Inflammatory macrophage (primary cell): ENCODE results near the gene ZNF263.

Source experiments
- DNase-seq, 2 donors: peaks; one replicate each; pipeline ENCODE4 v3.0.0-alpha.2; 2020 to 2022
- total RNA-seq, 18 experiments: gene quantifications; one replicate each; lab custom pipeline; 2026; ENCODE audit warnings: mixed read lengths in 6 of 18, inconsistent platforms in 2 of 18; lab: John Stamatoyannopoulos, UW

The ZNF263 gene
- total RNA-seq = 5.3 to 22.5 (median 14.0) reads per million in 18 experiments

DNA sequence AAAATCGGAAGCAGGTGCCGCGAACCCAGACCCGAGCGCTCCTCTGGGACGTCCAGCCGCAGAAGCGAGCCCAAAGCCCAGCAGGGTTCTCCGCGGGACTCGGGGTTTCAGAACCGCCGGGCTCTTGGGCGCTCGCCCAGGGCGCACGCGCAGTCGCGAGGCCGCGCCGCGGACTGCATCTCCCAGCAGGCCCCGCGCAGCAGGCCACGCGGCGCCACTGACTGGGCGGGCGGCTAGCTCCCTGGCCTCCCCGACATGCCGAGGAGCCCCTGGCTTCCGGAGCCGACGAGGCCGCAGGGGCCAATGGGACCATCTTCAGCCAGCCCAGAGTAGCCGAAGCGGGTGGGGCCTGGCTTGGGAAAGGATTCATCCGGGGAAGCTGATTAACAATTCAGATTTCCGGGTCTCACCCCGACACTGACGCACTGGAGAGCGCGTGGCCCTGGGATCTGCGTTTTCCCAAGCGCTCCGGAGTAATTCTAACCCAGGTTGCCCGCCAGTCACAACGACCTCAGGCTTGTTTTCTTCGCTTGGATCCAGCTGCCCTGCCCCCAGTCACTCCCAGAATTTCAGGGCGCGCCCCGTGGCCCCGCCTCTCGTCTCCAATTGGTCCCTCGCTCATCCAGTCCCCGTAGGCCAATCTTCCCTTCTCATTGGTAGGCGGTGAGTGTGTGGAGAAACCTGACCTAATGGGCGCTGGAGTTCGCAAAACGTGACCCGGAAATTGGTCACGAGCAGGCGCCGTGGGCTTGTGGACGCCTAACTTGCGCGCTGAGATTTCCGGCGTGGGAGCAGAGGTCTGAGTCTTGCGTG is at the start of gene ZNF263:
Gene ZNF263, plus strand, starts transcription at position 762 of the 813 bp plus-strand sequence. CDS start 328 bp downstream, outside the sequence.
- DNase-seq = peak; percentile 98

DNA sequence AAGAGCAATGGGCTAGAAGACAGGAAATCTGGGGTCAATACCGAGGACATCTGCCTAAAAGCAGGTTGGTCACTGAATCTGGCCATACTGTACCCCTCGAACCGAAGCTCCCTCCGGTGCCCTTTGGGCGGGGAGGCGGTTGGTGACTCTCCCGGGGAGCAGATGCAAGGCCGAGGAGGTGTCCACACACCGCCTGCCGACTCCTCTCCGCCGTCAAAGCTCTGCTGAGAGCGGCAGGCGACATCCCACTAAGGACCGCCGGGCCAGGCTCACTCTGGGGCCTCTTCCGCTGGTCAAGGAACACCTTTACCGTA is 48.8 kb upstream of the ZNF263 start:
- DNase-seq = peak in 1 of 2 donors; percentile 21

DNA sequence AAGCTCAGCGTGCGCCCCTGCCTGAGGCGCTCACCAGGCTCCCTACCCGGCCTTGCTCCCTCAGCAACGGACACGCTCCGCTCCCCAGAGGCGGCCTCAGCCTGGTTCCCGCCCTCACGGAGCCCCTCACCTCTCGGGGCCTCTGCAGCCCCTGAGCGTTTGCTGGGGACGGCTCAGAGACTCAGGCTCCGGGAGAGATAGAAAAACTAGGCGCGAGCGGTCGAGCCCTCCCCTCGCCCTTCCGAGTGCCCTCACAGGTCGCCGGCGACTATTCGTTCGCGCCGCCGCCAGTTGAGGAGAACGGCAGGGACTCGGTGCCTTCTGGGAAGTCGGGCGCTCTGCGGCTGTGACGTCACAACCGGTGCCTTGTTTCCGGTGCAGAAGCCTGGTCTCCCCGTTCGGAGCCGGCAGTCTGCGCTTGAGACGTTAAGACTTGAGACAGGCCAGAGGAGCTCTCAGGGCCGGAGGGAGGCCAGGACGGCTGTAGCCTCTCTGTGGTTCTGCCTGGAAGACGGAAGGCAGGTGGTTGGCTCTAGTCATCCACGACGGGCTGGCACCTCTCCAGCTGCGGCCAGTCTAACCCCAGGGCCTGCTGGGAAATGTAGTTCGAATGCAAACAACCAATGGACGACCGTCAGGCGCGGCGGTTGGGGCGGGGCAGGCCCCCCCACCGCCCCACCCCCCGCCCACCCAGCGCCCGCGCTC is 48.3 kb upstream of the ZNF263 start, which contains the start of gene ZNF200:
Gene ZNF200, minus strand, starts transcription at position 302 of the 705 bp plus-strand sequence. CDS start 1,403 bp downstream, outside the sequence.
- peak; percentile 90 to 97 for DNase-seq

DNA sequence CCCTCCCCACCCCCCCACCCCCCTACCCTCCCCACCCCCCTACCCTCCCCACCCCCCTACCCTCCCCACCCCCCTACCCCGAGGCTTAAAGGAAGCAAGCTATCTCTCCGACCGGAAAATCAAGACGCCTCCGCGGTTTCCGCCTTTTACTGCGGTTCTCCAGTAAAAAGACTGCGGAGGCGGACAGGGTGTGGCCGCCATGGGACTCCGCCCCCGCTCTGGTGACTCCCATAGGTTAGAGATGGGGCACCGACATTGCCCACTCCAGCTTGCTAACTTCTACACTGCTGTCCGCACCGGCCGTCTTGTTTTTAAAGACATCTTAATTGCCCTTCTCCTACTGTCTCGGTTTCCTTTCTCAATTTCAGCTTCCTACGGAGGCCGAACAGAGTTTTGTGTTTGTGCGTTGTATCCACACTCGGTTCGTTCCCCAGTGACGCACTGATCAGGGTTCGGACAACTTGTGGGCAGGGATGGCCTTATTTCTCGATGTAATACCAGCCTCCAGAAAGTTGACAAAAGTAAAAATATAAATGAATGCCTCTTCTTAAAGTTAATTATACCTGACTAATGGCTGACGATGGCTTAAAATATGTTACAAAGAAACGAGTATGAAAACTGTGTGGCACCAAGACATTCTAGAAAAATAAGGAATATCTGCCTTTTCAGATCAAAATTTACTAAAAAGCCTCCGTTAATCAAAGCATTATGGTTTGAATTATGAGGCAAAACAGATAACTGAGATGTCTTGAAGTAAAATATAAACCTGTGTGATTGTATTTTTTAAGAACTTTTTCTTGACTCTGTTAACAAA is 47.2 kb upstream of the ZNF263 start:
- DNase-seq = peak; percentile 81 to 86

DNA sequence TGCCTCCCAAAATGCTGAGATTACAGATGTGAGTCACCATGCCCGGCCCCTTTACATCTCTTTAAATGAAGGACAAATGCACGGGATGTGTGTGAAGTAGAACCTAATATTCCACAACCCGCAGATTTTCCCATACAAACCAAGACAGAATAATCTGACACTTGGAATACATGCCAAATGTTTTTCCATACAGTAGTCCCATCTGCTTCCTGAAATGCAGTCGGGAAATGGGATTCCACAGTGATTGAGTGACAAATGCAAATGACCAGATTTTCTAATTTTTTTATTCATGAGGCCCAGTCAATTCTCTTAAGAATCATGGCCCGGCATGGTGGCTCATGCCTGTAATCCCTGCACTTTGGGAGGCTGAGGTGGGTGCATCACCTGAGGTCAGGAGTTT is 41.5 kb upstream of the ZNF263 start:
- no peak for DNase-seq

DNA sequence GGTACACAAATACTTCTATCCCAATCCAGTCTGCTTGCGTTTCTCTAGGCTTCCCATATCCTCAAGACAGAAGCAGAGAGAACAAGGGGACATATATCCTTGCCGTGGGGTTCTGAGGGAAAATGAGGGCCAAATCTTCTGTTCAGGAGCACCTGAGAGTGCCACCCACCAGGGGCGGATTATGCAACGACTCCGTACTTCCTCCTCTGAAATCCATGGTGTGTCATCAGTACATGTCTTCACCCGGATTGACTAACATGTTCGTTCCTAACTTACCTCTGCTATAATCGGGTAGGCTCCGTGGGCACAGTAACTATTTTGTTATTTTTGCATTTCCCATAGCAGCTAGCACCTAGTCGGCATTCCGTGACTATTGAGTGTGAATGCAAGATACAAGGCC is 40.6 kb upstream of the ZNF263 start:
- DNase-seq = peak; percentile 78 to 87

DNA sequence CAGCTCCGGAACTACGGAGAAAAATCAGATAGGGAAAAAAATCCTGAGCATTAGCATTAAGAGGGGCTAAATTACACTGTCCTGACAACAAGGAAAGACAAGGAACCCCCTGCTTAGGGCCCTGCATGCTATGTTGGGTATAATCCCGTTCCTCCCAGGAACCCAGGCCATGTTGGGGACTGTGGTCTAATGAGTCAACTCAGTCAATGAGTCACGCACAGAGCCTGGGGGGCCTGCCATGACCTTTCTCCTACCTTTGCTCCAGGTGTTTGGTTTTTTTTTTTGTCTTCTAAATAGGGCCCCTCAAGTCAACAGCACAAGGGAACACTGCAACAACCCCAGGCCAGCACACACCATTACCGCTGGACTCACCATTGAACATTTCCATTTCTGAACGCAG is 39.4 kb upstream of the ZNF263 start:
- no peak for DNase-seq

DNA sequence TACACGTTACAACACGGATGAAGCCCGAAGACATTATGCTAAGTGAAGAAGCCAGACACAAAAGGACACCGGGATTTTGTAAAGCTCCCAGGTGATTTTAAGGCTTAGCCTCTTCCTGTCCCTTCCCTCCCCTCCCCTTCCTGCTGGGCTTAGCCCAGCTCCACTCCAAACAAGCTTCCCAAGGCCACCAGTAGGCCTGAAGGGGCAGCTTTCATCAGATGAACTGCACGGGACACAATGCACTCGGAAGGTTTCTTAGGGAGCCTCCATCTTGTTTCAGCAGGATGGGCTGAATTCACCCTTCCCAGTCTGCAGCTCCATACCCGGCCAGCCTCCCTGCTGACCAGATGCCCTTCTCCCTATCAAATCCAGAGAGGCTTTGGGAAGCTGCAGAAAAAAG is 37.3 kb upstream of the ZNF263 start:
- DNase-seq = no peak

DNA sequence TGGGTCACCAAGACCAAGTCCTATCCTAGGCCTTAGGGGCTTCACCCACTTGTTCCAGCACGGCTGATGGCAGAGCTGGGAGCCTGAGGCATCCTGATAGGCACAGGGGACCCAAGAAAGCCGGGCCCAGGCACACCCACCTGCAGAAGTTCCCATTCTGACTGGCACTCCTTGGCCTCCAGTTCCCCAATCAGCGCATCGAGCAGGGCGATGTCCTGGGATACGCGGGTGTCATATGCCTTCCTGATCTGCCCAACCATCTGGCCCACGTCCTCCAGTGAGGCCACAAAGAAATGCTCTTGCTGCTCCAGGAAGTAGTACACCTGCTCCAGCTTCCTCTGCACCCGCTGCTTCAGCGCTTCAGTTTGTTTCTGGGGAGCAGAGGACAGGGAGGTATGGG is 36.4 kb upstream of the ZNF263 start:
- DNase-seq = peak in 1 of 2 donors; percentile 34

DNA sequence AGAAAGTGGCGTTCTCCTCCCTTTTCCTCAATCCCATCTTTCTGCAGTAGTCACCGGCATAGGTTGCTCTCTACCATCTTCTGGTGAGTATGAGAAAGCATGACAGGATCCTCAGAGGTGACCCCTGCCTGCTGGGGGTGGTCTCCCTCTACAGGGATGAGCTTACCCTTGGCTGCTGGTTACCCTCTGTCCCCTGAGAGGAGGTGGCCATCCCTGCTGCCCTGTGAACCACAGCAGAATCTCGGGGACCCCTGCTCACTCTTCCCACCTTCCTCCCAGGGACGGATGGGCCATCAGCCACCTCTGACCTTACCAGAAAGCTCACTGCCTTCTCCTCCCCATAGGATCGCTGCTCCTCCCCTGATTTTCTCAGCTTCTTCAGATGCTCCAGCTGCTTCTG is 34.7 kb upstream of the ZNF263 start:
- no peak for DNase-seq

DNA sequence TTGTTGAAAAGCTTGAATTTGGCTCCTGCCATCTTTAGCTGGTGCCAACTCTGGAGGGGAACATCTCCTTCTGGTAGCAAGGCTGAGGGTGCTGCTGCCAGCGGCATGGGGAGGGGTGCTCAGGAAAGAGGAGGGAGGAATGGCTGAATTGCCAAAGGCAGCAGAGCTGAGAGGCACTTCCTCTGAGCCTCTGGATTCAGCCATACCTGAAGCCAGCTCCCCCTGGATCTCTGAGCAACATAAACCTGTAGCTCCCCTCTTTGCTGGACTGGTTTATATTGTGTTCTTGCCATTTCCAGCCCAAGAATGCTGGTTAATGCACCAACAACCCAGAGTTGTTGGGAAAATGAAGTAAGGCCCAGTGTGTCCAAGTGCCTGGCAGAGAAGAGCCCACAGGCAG is 34.3 kb upstream of the ZNF263 start:
- no peak for DNase-seq

DNA sequence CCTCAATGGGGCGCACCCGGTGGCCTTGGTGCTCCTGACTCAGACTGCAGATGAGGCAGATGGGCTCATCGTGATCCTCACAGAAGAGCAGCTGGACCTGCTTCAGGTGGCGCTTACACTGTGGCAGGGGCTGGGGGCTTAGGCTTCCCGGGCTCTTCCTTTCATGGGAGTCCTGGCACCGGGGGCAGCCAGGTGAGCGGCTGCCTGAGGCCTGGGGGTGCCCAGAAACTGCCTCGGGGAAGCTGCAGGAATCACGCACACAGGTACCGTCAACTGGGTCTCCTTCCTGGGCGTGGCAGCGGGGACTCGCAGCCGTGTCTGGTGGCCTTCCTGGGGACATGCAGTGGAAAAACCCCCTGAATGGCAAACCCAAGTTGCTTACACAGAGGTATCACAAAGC is 33.8 kb upstream of the ZNF263 start:
- no peak for DNase-seq

DNA sequence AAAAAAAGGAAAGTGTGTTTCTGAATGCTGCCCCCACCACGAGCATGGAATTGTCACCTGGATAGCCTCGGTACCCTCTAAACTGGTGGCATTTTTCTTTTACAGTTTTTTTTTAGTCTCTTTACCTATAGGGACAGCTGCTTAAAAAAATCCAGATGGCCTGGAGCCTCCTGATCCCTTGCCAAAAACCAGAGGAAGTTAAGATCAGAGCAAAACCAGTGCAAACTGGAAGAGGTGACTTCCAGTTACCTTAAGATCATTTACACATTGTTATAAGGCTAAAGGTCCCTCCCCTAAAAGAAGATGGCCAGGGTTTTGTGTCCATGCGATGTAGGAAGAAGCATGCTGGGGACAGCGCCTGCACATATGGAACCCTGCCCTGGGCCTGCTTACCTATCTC is 30.3 kb upstream of the ZNF263 start:
- DNase-seq = no peak

DNA sequence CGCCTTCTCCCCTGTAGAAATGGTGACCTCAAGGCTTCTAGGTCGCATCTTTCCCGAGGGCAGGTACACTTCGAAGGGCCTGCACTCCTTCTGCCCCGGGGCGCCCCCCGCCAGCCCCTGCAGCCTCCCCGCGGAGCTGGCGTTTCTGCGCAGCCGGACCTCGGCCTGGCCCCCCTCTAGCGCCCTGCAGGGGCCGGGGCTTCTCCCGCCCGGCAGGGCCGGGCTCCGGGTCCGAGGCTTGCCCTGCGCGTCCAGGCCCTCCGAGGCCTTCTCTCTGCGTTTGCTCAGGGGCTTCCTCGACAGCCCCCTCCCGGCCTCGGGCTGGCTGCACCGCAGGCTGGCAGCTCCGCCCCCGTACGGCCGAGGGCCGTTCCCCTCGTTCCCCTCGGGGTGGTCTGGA is 29.0 kb upstream of the ZNF263 start:
- DNase-seq = no peak

DNA sequence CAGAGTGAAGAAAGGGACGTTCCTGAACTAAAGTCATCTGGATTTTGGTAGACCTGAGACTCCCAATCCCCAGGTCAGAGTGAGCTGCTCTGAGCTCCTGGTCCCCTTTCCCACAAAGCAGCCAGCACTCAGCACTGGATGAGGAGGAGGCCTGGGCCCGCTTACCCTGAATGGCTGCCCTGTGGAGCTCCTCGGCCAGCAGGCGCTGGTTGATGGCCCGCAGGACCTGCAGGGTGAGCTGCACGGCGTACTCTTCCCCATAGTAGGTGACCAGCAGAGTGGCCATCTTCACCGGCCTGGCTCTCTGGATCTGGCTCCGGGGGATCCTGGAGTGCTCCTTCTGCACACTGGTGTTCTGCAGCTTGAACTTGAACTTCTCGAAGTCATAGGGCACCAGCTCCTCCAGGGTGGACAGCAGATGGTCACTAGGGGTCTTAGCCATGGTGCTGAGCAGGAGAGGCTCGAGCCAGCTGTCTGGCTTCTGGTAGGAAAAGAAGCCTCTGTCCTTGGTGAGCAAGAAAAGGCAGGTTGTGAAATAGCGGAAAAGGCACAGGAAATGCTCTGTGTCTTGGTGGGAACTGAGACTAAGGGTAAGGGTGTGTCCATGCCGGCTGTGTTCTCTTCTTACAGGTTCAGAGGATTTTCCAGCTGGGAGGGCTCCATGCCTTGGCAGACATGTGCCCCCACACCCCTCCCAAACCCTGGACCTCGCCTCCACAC is 27.0 kb upstream of the ZNF263 start, which contains the start of gene MEFV:
Gene MEFV, minus strand, starts transcription at position 488 of the 720 bp plus-strand sequence. Its CDS starts 46 bp downstream, at position 442.
- DNase-seq = peak; percentile 65 to 76

DNA sequence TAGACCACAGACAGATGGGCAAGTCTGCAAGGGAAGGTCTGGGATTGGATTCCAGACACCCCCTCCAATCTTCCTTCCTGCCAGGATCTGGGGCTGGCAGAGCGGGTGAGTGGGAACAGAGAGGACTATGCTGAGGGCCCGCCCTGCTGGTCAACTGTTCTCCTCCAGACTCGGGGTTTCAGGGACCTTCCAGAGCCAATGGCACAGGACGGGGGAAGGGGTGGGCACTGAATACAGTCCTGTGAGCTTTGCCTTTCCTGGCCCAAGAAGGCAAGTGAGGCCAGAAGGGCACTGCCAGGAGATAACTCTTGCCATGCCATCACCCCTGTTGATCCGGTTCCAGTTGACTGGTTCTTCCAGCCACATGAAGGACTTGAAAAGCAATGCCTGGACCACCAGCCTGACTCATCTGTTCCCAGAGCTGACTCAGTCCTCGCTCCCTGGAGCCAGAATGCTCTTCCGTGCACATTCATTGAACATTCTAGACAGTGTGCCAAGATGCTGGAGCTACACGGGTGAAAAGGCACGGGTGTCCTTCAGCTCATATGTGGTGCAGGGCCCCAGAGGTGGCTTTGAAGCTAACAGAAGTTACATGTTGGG is 26.3 kb upstream of the ZNF263 start:
- no peak for DNase-seq

DNA sequence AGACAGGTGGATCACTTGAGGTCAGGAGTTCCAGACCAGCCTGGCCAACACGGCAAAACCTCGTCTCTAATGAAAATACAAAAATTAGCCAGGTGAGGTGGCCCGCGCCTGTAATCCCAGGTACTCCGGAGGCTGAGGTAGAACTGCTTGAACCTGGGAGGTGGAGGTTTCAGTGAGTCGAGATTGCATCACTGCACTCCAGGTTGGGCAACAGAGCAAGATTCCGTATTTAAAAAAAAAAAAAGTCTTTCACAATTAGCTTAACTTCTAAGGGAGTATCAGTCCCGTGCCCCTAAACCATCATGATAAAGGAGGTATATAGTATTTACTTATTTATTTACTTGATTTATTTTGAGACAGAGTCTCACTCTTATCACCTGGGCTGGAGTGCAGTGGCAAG is 23.5 kb upstream of the ZNF263 start:
- DNase-seq = peak; percentile 34 to 44

DNA sequence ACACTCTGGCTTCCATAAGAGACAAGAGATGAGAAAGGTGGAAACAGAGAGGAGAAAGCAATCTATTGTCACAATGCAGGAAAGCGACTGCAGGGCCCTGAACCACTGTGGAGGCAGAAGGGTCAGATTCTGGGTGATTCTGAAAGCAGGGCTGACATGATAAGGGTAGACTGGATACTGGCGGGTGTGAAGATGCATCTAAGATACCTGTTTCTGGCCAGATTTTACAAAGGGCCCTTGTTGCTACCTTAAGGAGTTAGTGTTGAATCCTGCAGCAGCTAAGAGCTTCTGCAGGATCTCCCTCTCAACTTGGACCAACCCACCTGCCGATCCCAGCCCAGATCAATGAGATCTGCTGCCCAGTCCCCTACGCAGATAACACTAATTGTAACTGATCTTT is 20.8 kb upstream of the ZNF263 start:
- DNase-seq = no peak

DNA sequence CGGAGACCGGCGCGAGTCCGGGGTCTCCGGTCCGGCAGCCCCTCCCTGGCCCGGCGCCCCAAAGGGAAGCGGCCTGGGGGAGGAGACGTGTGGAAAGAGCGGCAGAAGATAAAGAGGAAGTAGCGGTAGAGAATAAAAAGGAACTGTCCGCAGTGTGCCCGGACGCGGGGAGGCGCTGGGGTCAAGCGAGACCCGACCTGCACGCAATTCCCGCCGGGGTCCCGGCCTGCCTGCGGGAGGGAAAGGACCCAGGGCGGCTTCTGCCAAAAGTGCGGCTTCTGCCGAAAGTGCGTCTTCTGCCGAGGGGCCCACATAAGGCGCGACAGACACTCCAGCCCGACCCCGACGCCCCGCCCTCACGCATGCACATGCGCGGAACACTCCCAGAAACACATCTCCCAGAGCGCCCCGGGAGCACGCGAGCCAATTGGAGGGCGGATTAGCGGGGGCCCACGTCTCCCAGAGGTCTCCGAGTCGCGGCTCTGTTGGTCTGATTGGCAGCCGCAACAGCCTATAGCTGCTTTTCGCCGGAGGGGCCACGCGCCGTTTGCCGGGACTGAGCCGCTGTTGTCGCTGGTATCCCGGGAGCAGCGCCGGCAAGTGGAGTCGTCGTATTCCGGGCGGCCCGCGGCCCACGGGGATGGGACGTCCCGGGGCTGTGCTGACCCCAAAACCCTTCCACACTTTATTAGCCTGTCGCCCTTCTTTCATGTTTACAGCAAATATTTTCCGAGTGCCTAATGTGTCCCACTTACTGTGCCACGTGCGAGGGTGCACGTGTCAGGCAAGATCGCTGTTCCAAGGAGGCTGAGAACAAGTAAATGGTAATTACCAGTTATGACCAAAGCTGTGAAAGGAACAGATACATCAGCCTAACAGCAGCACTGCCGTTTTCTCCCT is 18.9 kb upstream of the ZNF263 start:
- DNase-seq = peak; percentile 97 to 99

DNA sequence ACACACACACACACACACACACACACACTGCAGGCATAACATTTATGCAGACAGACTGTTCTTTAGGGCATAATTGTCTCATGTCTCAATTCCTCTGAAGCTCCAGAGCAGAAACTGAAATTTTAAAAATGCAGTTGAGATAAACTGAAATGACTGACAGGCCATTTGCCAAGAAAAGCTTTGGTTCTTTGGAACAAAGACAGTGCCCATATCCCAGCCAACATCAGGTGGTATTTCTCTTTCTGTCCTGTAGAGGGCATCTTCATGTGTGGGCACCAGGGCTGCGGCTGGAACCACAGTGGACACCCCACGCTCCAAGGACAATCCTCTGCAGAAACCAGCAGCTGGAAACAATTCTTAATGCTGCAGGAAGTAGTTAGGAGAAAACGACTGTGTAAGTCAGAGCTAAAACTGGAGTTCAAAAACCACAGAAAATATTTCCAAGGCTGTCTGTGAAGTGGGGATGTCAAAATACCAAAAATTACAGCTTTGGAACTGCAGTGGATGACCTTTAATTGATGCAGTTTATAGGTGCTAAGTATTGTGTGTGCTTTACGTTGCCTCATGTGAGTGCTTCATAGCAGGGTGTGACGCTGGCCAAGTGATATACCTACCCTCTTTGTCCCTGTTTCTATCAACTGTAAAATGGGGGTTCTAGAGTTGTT is 16.3 kb upstream of the ZNF263 start:
- peak; percentile 22 to 29 for DNase-seq
